Neuronal stem cell (in vitro differentiated cells): ENCODE results near the gene NAE1.

Experiments used
- DNase-seq: peaks from one replicate; pipeline ENCODE4 v3.0.0-alpha.2; 2013; ENCODE audit warnings: low spot score
- H2AFZ ChIP-seq: one replicate; pipeline ENCODE4 v1.6.1; 2013; ENCODE audit warnings: mild to moderate bottlenecking, low read length, inconsistent platforms
- H2AK5ac ChIP-seq: 2 replicates; pipeline ENCODE4 v1.6.1; 2013; ENCODE audit warnings: low read depth, mild to moderate bottlenecking, inconsistent platforms, low read length, moderate library complexity, mixed read lengths
- H2BK120ac ChIP-seq: 2 replicates; pipeline ENCODE4 v1.6.1; 2013; ENCODE audit warnings: low read depth, mild to moderate bottlenecking, inconsistent platforms, low read length, moderate library complexity, mixed read lengths
- H2BK12ac ChIP-seq: one replicate; pipeline ENCODE4 v1.6.1; 2013; ENCODE audit warnings: low read length, inconsistent platforms
- H2BK15ac ChIP-seq: 2 replicates; pipeline ENCODE4 v1.6.1; 2013; ENCODE audit warnings: mild to moderate bottlenecking, low read length, inconsistent platforms, mixed read lengths
- H2BK5ac ChIP-seq: one replicate; pipeline ENCODE4 v1.6.1; 2013; ENCODE audit warnings: inconsistent platforms, mild to moderate bottlenecking, low read length, moderate library complexity
- H3K14ac ChIP-seq: one replicate; pipeline ENCODE4 v1.6.1; 2013; ENCODE audit warnings: low read length, inconsistent platforms
- H3K18ac ChIP-seq: 2 replicates; pipeline ENCODE4 v1.6.1; 2013; ENCODE audit warnings: low read length, inconsistent platforms
- H3K23ac ChIP-seq: 2 replicates; pipeline ENCODE4 v1.6.1; 2013; ENCODE audit warnings: low read depth, mild to moderate bottlenecking, mixed read lengths, low read length, inconsistent platforms; ENCODE audit not compliant: poor library complexity
- H3K27ac ChIP-seq: replicated peaks from 3 replicates; pipeline ENCODE4 v1.5.1; 2013; ENCODE audit warnings: low read length, inconsistent platforms
- H3K27me3 ChIP-seq, 3 experiments: 2 replicates each; pipeline ENCODE4 v1.6.1; 2013; ENCODE audit warnings: low read length in 3 of 3, mild to moderate bottlenecking in 2 of 3, inconsistent platforms in 1 of 3, low read depth in 1 of 3, mixed read lengths in 1 of 3, moderate library complexity in 1 of 3; ENCODE audit not compliant: control insufficient read depth in 3 of 3, insufficient read depth in 3 of 3
- H3K36me3 ChIP-seq, 2 donors: replicated peaks in 1 of 2; 2 replicates each; pipeline ENCODE4 v1.6.1; 2013; ENCODE audit warnings: low read length in 2 of 2; ENCODE audit not compliant: control insufficient read depth in 2 of 2, insufficient read depth in 2 of 2
- H3K4ac ChIP-seq: 2 replicates; pipeline ENCODE4 v1.6.1; 2013; ENCODE audit warnings: inconsistent platforms, mild to moderate bottlenecking, low read length, moderate library complexity
- H3K4me1 ChIP-seq, 2 donors: 1 replicate in 1 of 2; 2 replicates in 1 of 2; pipeline ENCODE4 v1.6.1; 2013; ENCODE audit warnings: low read length in 2 of 2, low read depth in 1 of 2; ENCODE audit not compliant: control insufficient read depth in 2 of 2, insufficient read depth in 1 of 2
- H3K4me2 ChIP-seq: one replicate; pipeline ENCODE4 v1.6.1; 2013; ENCODE audit warnings: mild to moderate bottlenecking, low read length, inconsistent platforms; ENCODE audit not compliant: insufficient read depth, poor library complexity, severe bottlenecking
- H3K4me3 ChIP-seq, 2 donors: 2 replicates each; pipeline ENCODE4 v1.5.1; 2013; ENCODE audit warnings: low read length in 2 of 2, mild to moderate bottlenecking in 2 of 2, inconsistent platforms in 1 of 2, moderate library complexity in 1 of 2
- H3K79me1 ChIP-seq: one replicate; pipeline ENCODE4 v1.6.1; 2013; ENCODE audit warnings: low read depth, mild to moderate bottlenecking, inconsistent platforms, low read length, moderate library complexity
- H3K9ac ChIP-seq: one replicate; pipeline ENCODE4 v1.6.1; 2013; ENCODE audit warnings: mild to moderate bottlenecking, low read depth, low read length, inconsistent platforms; ENCODE audit not compliant: poor library complexity
- H3K9me3 ChIP-seq, 2 donors: replicated peaks in 1 of 2; 2 replicates each; pipeline versions ENCODE3 to v1.6.1; 2013; ENCODE audit warnings: low read length in 2 of 2, mild to moderate bottlenecking in 2 of 2, inconsistent platforms in 1 of 2, low read depth in 1 of 2, mixed read lengths in 1 of 2, moderate library complexity in 1 of 2; ENCODE audit not compliant: control insufficient read depth in 2 of 2, insufficient read depth in 1 of 2
- H4K8ac ChIP-seq: one replicate; pipeline ENCODE4 v1.6.1; 2013; ENCODE audit warnings: low read depth, mild to moderate bottlenecking, inconsistent platforms, low read length, moderate library complexity
- H4K91ac ChIP-seq: one replicate; pipeline ENCODE4 v1.6.1; 2013; ENCODE audit warnings: low read length, low read depth, mild to moderate bottlenecking, inconsistent platforms; ENCODE audit not compliant: poor library complexity
- WGBS, 2 donors: extraction: QIAGEN DNeasy Blood & Tissue Kit; methylation state at CpG; one replicate each; pipeline ENCODE4 v1.1.7; 2013; ENCODE audit warnings: missing lambda C conversion rate in 2 of 2, mixed read lengths in 1 of 2; ENCODE audit not compliant: insufficient read length in 2 of 2, insufficient replicate concordance in 1 of 2; ENCODE audit errors: extremely low coverage in 2 of 2; 5-methylcytosine and 5-hydroxymethylcytosine counted together

Gene NAE1

GRCh38 chr16:66832190-66832589, 1.4 kb upstream of the NAE1 start:
- H3K14ac ChIP-seq = no peak overlapping the region
- H2BK15ac ChIP-seq = no peak overlapping the region
- no peak overlapping the region for H2BK120ac ChIP-seq
- no peak overlapping the region for H2BK12ac ChIP-seq
- H2AFZ ChIP-seq = no peak overlapping the region
- no peak overlapping the region for H3K27ac ChIP-seq
- H3K4ac ChIP-seq = no peak overlapping the region
- no peak overlapping the region for H2AK5ac ChIP-seq
- no peak overlapping the region for H3K18ac ChIP-seq
- no peak for DNase-seq
- no peak overlapping the region for H4K91ac ChIP-seq
- H4K8ac ChIP-seq = no peak overlapping the region
- no peaks in the 10 kb centered on the region for H3K9me3 ChIP-seq
- no CpG with 5 or more reads among the region's 3 CpGs for WGBS, 2 donors
- no peak overlapping the region for H3K4me3 ChIP-seq
- H3K23ac ChIP-seq = no peak overlapping the region
- peaks cover 5 to 7% of the 10 kb centered on the region in 2 donors for H3K4me1 ChIP-seq
- no peak overlapping the region for H3K9ac ChIP-seq
- H3K27me3 ChIP-seq = peaks cover 0 to 30% (median 0%) of the 10 kb centered on the region in 3 experiments
- H3K4me2 ChIP-seq = no peak overlapping the region
- no peaks in the 10 kb centered on the region for H3K79me1 ChIP-seq
- peaks cover 6 to 24% of the 10 kb centered on the region in 2 donors for H3K36me3 ChIP-seq
- H2BK5ac ChIP-seq = no peak overlapping the region

- Histone ChIP-seq H3K4ac (no peak overlapping the region), H4K91ac (no peak overlapping the region), H3K79me1 (no peaks in the 10 kb centered on the region), H3K9ac (no peak overlapping the region), H2BK15ac (no peak overlapping the region), H3K27me3 (no peaks in the 10 kb centered on the region), H2AK5ac (no peak overlapping the region), H3K27ac (no peak overlapping the region), H3K9me3 (no peaks in the 10 kb centered on the region), H4K8ac (no peak overlapping the region), H2BK12ac (no peak overlapping the region), H3K36me3 (peaks cover 22 to 92% of the 10 kb centered on the region in 2 donors), H3K4me3 (no peak overlapping the region), H2BK5ac (no peak overlapping the region), H3K18ac (no peak overlapping the region), H2BK120ac (no peak overlapping the region), H3K23ac (no peak overlapping the region), H2AFZ (no peak overlapping the region), H3K4me1 (peaks cover 0 to 1% of the 10 kb centered on the region in 2 donors), H3K4me2 (no peak overlapping the region), H3K14ac (no peak overlapping the region)
- no CpG with 5 or more reads among the region's 4 CpGs for WGBS, 2 donors
- no peak for DNase-seq
These were observed 6.8 kb downstream of the NAE1 start for GRCh38 chr16:66824006-66824405.

- Histone ChIP-seq H3K27me3 (no peaks in the 10 kb centered on the region), H3K27ac (no peak overlapping the region), H4K91ac (no peak overlapping the region), H3K9me3 (no peaks in the 10 kb centered on the region), H3K9ac (no peak overlapping the region), H2BK15ac (no peak overlapping the region), H2BK5ac (no peak overlapping the region), H2AFZ (no peak overlapping the region), H2BK120ac (no peak overlapping the region), H3K23ac (no peak overlapping the region), H3K4me2 (no peak overlapping the region), H2BK12ac (no peak overlapping the region), H2AK5ac (no peak overlapping the region), H3K14ac (no peak overlapping the region), H3K36me3 (peaks cover 23 to 94% of the 10 kb centered on the region in 2 donors), H3K4me1 (no peaks in the 10 kb centered on the region), H3K79me1 (no peaks in the 10 kb centered on the region), H3K18ac (no peak overlapping the region), H4K8ac (no peak overlapping the region), H3K4me3 (no peak overlapping the region), H3K4ac (no peak overlapping the region)
- DNase-seq = no peak
- WGBS, 2 donors = no CpG with 5 or more reads among the region's 2 CpGs
These were observed 16.0 kb downstream of the NAE1 start for GRCh38 chr16:66814734-66815133.

GRCh38 chr16:66811043-66811442, 19.7 kb downstream of the NAE1 start:
- no peak overlapping the region for H3K4ac ChIP-seq
- no peak overlapping the region for H2BK120ac ChIP-seq
- H2BK15ac ChIP-seq = no peak overlapping the region
- no peaks in the 10 kb centered on the region for H3K27me3 ChIP-seq
- no peak overlapping the region for H3K9ac ChIP-seq
- no peak overlapping the region for H3K23ac ChIP-seq
- no peaks in the 10 kb centered on the region for H3K9me3 ChIP-seq
- H2BK12ac ChIP-seq = no peak overlapping the region
- H3K14ac ChIP-seq = no peak overlapping the region
- H3K79me1 ChIP-seq = no peaks in the 10 kb centered on the region
- no peak overlapping the region for H3K18ac ChIP-seq
- no peak overlapping the region for H2AK5ac ChIP-seq
- H3K4me2 ChIP-seq = no peak overlapping the region
- H3K36me3 ChIP-seq = peaks cover 27 to 94% of the 10 kb centered on the region in 2 donors
- no peak overlapping the region for H3K27ac ChIP-seq
- WGBS, 2 donors = no CpG with 5 or more reads among the region's 7 CpGs
- no peak overlapping the region for H3K4me3 ChIP-seq
- no peak for DNase-seq
- H4K91ac ChIP-seq = no peak overlapping the region
- no peak overlapping the region for H4K8ac ChIP-seq
- no peak overlapping the region for H2BK5ac ChIP-seq
- no peak overlapping the region for H2AFZ ChIP-seq
- no peaks in the 10 kb centered on the region for H3K4me1 ChIP-seq
